GM23338 (cell line): ENCODE data around the gene UST. TPM values are rescaled to one million over a fixed set of nuclear protein-coding genes. Genes with fewer than 3 reads are reported as not detected.

Source experiments
- ATAC-seq: fragments of 200-7000 bp; cut with Tn5 transposase; 3 replicates; pipeline ENCODE4 v1.9.1; 2020
- DNase-seq: peaks from one replicate; pipeline ENCODE4 v3.0.0-alpha.2; 2015; ENCODE audit warnings: low spot score
- H2AFZ ChIP-seq: fragments of 200-600 bp; sonication (generic); 2 replicates; pipeline ENCODE4 v1.8.0; 2016; ENCODE audit warnings: antibody characterized with exemption, mild to moderate bottlenecking, moderate library complexity
- H3F3A ChIP-seq: fragments of 200-600 bp; sonication (generic); replicated peaks from 2 replicates; pipeline ENCODE4 v1.8.0; 2017; ENCODE audit warnings: antibody characterized with exemption, mixed run types, low read depth
- H3K27ac ChIP-seq: fragments of 200-600 bp; sonication (generic); 2 replicates; pipeline ENCODE4 v1.6.1; 2016; ENCODE audit warnings: low read depth
- H3K27me3 ChIP-seq: fragments of 200-600 bp; sonication (generic); 2 replicates; pipeline ENCODE4 v1.8.0; 2016; ENCODE audit warnings: mild to moderate bottlenecking, mixed run types, moderate library complexity; ENCODE audit not compliant: insufficient read depth
- H3K36me3 ChIP-seq: fragments of 200-600 bp; sonication (generic); 2 replicates; pipeline ENCODE4 v1.8.0; 2016; ENCODE audit warnings: mild to moderate bottlenecking; ENCODE audit not compliant: insufficient read depth
- H3K4me1 ChIP-seq: fragments of 200-600 bp; sonication (generic); 2 replicates; pipeline ENCODE4 v1.8.0; 2016; ENCODE audit warnings: mild to moderate bottlenecking, moderate library complexity; ENCODE audit not compliant: insufficient read depth
- H3K4me2 ChIP-seq: fragments of 200-600 bp; sonication (generic); 2 replicates; pipeline ENCODE4 v1.7.1; 2017; ENCODE audit warnings: mixed run types
- H3K4me3 ChIP-seq: fragments of 200-600 bp; sonication (generic); 2 replicates; pipeline ENCODE4 v1.6.1; 2016; ENCODE audit warnings: mixed run types
- H3K79me2 ChIP-seq: fragments of 200-600 bp; sonication (generic); replicated peaks from 2 replicates; pipeline ENCODE4 v1.8.0; 2017; ENCODE audit warnings: mild to moderate bottlenecking; ENCODE audit not compliant: insufficient read depth
- H3K9me2 ChIP-seq: fragments of 200-600 bp; sonication (generic); 2 replicates; pipeline ENCODE4 v1.8.0; 2017; ENCODE audit not compliant: insufficient read depth
- H4K20me1 ChIP-seq: fragments of 200-600 bp; sonication (generic); replicated peaks from 2 replicates; pipeline ENCODE4 v1.8.0; 2017; ENCODE audit warnings: mild to moderate bottlenecking; ENCODE audit not compliant: insufficient read depth
- H3K27ac Mint-ChIP-seq: 2 replicates; pipeline ENCODE4 v1.8.0; 2020; ENCODE audit warnings: inconsistent platforms, mild to moderate bottlenecking, moderate library complexity, mixed read lengths
- H3K27me3 Mint-ChIP-seq: 3 replicates; pipeline ENCODE4 v1.8.0; 2022; ENCODE audit warnings: low read depth, mild to moderate bottlenecking, moderate library complexity, mixed read lengths, inconsistent platforms; ENCODE audit not compliant: insufficient read depth, poor library complexity
- H3K36me3 Mint-ChIP-seq: 3 replicates; pipeline ENCODE4 v1.8.0; 2021; ENCODE audit warnings: low read depth, mild to moderate bottlenecking, inconsistent platforms, moderate library complexity, mixed read lengths
- H3K4me1 Mint-ChIP-seq: 3 replicates; pipeline ENCODE4 v1.8.0; 2020; ENCODE audit warnings: mild to moderate bottlenecking, inconsistent platforms, mixed read lengths
- H3K4me3 Mint-ChIP-seq: 3 replicates; pipeline ENCODE4 v1.8.0; 2021; ENCODE audit warnings: moderate library complexity, mild to moderate bottlenecking, inconsistent platforms, mixed read lengths
- H3K9me3 Mint-ChIP-seq: 3 replicates; pipeline ENCODE4 v1.8.0; 2020; ENCODE audit warnings: moderate library complexity, mild to moderate bottlenecking, inconsistent platforms, mixed read lengths
- CREB1 ChIP-seq: fragments of 250-450 bp; sonication (Bioruptor Pico); IDR thresholded peaks from 2 replicates; pipeline ENCODE4 v1.5.0; 2020; ENCODE audit warnings: low read depth, mild to moderate bottlenecking, moderate library complexity
- CTCF ChIP-seq, 2 experiments: fragments of 200-600 bp in 1 of 2; sonication (generic) in 1 of 2; conservative IDR thresholded peaks; 2 replicates each; pipeline versions ENCODE4 v1.5.1 to v1.6.1; 2016 to 2017; ENCODE audit warnings: antibody characterized with exemption in 2 of 2, low read depth in 2 of 2, mild to moderate bottlenecking in 2 of 2, moderate library complexity in 1 of 2
- ETS1 ChIP-seq: IDR thresholded peaks from 2 replicates; pipeline ENCODE4 v1.6.1; 2016; ENCODE audit warnings: antibody characterized with exemption
- EZH2 ChIP-seq: fragments of 200-600 bp; sonication (generic); IDR thresholded peaks from one replicate; pipeline ENCODE4 v1.8.0; 2017; ENCODE audit warnings: antibody characterized with exemption, mild to moderate bottlenecking, low read depth; ENCODE audit not compliant: unreplicated experiment
- EZH2phosphoT487 ChIP-seq: fragments of 200-600 bp; sonication (generic); IDR thresholded peaks from one replicate; pipeline ENCODE4 v1.8.1; 2018; ENCODE audit warnings: antibody characterized with exemption; ENCODE audit not compliant: unreplicated experiment
- JUNB ChIP-seq: IDR thresholded peaks from one replicate; pipeline ENCODE4 v1.6.1; 2016; ENCODE audit warnings: antibody characterized with exemption; ENCODE audit not compliant: unreplicated experiment
- NANOG ChIP-seq: IDR thresholded peaks from 2 replicates; pipeline ENCODE4 v1.6.1; 2016; ENCODE audit warnings: antibody characterized with exemption, borderline replicate concordance
- STAT1 ChIP-seq: IDR thresholded peaks from one replicate; pipeline ENCODE4 v1.6.1; 2016; ENCODE audit warnings: antibody characterized with exemption; ENCODE audit not compliant: unreplicated experiment
- ZNF114 ChIP-seq: fragments of 250-450 bp; sonication (Bioruptor Pico); IDR thresholded peaks from 2 replicates; pipeline ENCODE4 v1.5.0; 2020; ENCODE audit warnings: mild to moderate bottlenecking, moderate library complexity
- ZNF331 ChIP-seq: fragments of 250-450 bp; sonication (Bioruptor Pico); IDR thresholded peaks from 2 replicates; pipeline ENCODE4 v1.5.0; 2020; ENCODE audit warnings: low read depth, mild to moderate bottlenecking, moderate library complexity
- polyA plus RNA-seq: library from polyadenylated mRNA; unstranded; fragments of >200 nt; fragmentation: Nextera tagmentation; extraction: Ambion mirVana; gene quantifications from 2 replicates; pipeline ENCODE4 v1.2.1, GENCODE V29; 2016
- total RNA-seq: library from RNA; depleted of rRNA; stranded (reverse); fragments of >200 nt; shearing (Covaris generic); gene quantifications from 2 replicates; pipeline ENCODE4 v1.2.3, GENCODE V29; 2014
- TF ChIP-seq, protein P1 (sequence below): IDR thresholded peaks from one replicate; pipeline ENCODE4 v1.6.1; 2018; ENCODE audit warnings: antibody characterized with exemption; ENCODE audit not compliant: unreplicated experiment
- TF ChIP-seq, protein P2 (sequence below): fragments of 250-450 bp; sonication (Bioruptor Pico); IDR thresholded peaks from 2 replicates; pipeline ENCODE4 v1.5.0; 2020; ENCODE audit warnings: mild to moderate bottlenecking, moderate library complexity

Gene UST
- total and polyA plus RNA-seq, 2 experiments from 2014 or later: 12.6 to 33.0 TPM

GRCh38 chr6:148716811-148717210 lies 30.0 kb upstream of the UST start:
- H3K4me3 Mint-ChIP-seq: no peak overlapping the region
- no peak for ATAC-seq

More at GRCh38 chr6:148716811-148717210, 30.0 kb upstream of the UST start:
- H2AFZ ChIP-seq: no peak overlapping the region
- no peaks in the 10 kb centered on the region for H4K20me1 ChIP-seq
- DNase-seq: no peak
- H3K36me3 Mint-ChIP-seq: peaks cover 7% of the 10 kb centered on the region; the same call in 2 of the 3 replicates
- peaks cover 5% of the 10 kb centered on the region; the same call in 1 of the 2 replicates for H3K36me3 ChIP-seq
- peaks cover 17% of the 10 kb centered on the region; the same call in 2 of the 3 replicates for H3K9me3 Mint-ChIP-seq
- H3K4me2 ChIP-seq: no peak overlapping the region
- H3K79me2 ChIP-seq: no peaks in the 10 kb centered on the region
- peaks cover 3% of the 10 kb centered on the region for H3K27me3 Mint-ChIP-seq
- H3K27me3 ChIP-seq: no peaks in the 10 kb centered on the region
- H3K9me2 ChIP-seq: peaks cover 9% of the 10 kb centered on the region; the same call in 1 of the 2 replicates
- no peak overlapping the region for H3K27ac ChIP-seq
- no peak overlapping the region for H3K4me3 ChIP-seq
- H3K4me1 ChIP-seq: peaks cover 7% of the 10 kb centered on the region; the same call in 1 of the 2 replicates
- no peaks in the 10 kb centered on the region for H3F3A ChIP-seq
- TF ChIP-seq EZH2phosphoT487 (no peak), CTCF (conservative IDR thresholded peaks at IDR 0.05; ENCODE audit: low read depth in 2 of 2) (no peak), NANOG (no peak), EZH2 (no peak), JUNB (no peak), STAT1 (no peak), CREB1 (CRISPR knock-in tag) (no peak), ETS1 (no peak), ZNF114 (CRISPR knock-in tag) (no peak), ZNF331 (no peak)
- TF ChIP-seq, protein P1, sequence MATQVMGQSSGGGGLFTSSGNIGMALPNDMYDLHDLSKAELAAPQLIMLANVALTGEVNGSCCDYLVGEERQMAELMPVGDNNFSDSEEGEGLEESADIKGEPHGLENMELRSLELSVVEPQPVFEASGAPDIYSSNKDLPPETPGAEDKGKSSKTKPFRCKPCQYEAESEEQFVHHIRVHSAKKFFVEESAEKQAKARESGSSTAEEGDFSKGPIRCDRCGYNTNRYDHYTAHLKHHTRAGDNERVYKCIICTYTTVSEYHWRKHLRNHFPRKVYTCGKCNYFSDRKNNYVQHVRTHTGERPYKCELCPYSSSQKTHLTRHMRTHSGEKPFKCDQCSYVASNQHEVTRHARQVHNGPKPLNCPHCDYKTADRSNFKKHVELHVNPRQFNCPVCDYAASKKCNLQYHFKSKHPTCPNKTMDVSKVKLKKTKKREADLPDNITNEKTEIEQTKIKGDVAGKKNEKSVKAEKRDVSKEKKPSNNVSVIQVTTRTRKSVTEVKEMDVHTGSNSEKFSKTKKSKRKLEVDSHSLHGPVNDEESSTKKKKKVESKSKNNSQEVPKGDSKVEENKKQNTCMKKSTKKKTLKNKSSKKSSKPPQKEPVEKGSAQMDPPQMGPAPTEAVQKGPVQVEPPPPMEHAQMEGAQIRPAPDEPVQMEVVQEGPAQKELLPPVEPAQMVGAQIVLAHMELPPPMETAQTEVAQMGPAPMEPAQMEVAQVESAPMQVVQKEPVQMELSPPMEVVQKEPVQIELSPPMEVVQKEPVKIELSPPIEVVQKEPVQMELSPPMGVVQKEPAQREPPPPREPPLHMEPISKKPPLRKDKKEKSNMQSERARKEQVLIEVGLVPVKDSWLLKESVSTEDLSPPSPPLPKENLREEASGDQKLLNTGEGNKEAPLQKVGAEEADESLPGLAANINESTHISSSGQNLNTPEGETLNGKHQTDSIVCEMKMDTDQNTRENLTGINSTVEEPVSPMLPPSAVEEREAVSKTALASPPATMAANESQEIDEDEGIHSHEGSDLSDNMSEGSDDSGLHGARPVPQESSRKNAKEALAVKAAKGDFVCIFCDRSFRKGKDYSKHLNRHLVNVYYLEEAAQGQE: no peak
- TF ChIP-seq, protein P2, sequence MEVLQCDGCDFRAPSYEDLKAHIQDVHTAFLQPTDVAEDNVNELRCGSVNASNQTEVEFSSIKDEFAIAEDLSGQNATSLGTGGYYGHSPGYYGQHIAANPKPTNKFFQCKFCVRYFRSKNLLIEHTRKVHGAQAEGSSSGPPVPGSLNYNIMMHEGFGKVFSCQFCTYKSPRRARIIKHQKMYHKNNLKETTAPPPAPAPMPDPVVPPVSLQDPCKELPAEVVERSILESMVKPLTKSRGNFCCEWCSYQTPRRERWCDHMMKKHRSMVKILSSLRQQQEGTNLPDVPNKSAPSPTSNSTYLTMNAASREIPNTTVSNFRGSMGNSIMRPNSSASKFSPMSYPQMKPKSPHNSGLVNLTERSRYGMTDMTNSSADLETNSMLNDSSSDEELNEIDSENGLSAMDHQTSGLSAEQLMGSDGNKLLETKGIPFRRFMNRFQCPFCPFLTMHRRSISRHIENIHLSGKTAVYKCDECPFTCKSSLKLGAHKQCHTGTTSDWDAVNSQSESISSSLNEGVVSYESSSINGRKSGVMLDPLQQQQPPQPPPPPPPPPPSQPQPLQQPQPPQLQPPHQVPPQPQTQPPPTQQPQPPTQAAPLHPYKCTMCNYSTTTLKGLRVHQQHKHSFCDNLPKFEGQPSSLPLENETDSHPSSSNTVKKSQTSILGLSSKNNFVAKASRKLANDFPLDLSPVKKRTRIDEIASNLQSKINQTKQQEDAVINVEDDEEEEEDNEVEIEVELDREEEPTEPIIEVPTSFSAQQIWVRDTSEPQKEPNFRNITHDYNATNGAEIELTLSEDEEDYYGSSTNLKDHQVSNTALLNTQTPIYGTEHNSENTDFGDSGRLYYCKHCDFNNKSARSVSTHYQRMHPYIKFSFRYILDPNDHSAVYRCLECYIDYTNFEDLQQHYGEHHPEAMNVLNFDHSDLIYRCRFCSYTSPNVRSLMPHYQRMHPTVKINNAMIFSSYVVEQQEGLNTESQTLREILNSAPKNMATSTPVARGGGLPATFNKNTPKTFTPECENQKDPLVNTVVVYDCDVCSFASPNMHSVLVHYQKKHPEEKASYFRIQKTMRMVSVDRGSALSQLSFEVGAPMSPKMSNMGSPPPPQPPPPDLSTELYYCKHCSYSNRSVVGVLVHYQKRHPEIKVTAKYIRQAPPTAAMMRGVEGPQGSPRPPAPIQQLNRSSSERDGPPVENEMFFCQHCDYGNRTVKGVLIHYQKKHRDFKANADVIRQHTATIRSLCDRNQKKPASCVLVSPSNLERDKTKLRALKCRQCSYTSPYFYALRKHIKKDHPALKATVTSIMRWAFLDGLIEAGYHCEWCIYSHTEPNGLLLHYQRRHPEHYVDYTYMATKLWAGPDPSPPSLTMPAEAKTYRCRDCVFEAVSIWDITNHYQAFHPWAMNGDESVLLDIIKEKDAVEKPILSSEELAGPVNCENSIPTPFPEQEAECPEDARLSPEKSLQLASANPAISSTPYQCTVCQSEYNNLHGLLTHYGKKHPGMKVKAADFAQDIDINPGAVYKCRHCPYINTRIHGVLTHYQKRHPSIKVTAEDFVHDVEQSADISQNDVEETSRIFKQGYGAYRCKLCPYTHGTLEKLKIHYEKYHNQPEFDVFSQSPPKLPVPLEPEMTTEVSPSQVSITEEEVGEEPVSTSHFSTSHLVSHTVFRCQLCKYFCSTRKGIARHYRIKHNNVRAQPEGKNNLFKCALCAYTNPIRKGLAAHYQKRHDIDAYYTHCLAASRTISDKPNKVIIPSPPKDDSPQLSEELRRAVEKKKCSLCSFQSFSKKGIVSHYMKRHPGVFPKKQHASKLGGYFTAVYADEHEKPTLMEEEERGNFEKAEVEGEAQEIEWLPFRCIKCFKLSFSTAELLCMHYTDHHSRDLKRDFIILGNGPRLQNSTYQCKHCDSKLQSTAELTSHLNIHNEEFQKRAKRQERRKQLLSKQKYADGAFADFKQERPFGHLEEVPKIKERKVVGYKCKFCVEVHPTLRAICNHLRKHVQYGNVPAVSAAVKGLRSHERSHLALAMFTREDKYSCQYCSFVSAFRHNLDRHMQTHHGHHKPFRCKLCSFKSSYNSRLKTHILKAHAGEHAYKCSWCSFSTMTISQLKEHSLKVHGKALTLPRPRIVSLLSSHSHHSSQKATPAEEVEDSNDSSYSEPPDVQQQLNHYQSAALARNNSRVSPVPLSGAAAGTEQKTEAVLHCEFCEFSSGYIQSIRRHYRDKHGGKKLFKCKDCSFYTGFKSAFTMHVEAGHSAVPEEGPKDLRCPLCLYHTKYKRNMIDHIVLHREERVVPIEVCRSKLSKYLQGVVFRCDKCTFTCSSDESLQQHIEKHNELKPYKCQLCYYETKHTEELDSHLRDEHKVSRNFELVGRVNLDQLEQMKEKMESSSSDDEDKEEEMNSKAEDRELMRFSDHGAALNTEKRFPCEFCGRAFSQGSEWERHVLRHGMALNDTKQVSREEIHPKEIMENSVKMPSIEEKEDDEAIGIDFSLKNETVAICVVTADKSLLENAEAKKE (CRISPR knock-in tag): no peak
- peaks cover 4% of the 10 kb centered on the region; the same call in 2 of the 3 replicates for H3K4me1 Mint-ChIP-seq
- H3K27ac Mint-ChIP-seq: no peak overlapping the region
